Thoracic aorta (tissue), 2 donors: Measurements from ENCODE around the gene WDFY1. TPM values are rescaled to one million over a fixed set of nuclear protein-coding genes. Genes with fewer than 3 reads are reported as not detected.

ENCODE experiments used
- ATAC-seq: fragments of 150-250 bp; one replicate; pipeline ENCODE4 v1.8.0; 2017; ENCODE audit warnings: low read depth; ENCODE audit not compliant: insufficient number of reproducible peaks, low FRiP score
- DNase-seq: peaks from one replicate; pipeline ENCODE4 v3.0.0-alpha.2; 2020; ENCODE audit warnings: low spot score
- H3K27ac ChIP-seq, 2 donors: fragments of 200-600 bp; sonication (generic); 1 replicate in 1 of 2; 2 replicates in 1 of 2; pipeline ENCODE4 v1.5.1; 2016; ENCODE audit warnings: mild to moderate bottlenecking in 2 of 2, moderate library complexity in 2 of 2
- H3K27me3 ChIP-seq: fragments of 200-600 bp; sonication (generic); replicated peaks from 2 replicates; pipeline ENCODE4 v1.6.0; 2016; ENCODE audit warnings: mild to moderate bottlenecking; ENCODE audit not compliant: insufficient read depth
- H3K36me3 ChIP-seq: fragments of 200-600 bp; sonication (generic); one replicate; pipeline ENCODE4 v1.5.1; 2016
- H3K4me1 ChIP-seq, 2 donors: fragments of 200-600 bp; sonication (generic); 1 replicate in 1 of 2; 2 replicates in 1 of 2; pipeline versions ENCODE4 v1.5.1 to v1.6.0; 2016; ENCODE audit warnings: low read depth in 2 of 2, mild to moderate bottlenecking in 1 of 2; ENCODE audit not compliant: control insufficient read depth in 1 of 2
- H3K4me3 ChIP-seq: fragments of 200-600 bp; sonication (generic); 2 replicates; pipeline ENCODE4 v1.5.1; 2016; ENCODE audit warnings: mild to moderate bottlenecking
- H3K9me3 ChIP-seq: fragments of 200-600 bp; sonication (generic); 2 replicates; pipeline ENCODE4 v1.5.1; 2016
- CTCF ChIP-seq: fragments of 200-600 bp; sonication (generic); IDR thresholded peaks from one replicate; pipeline ENCODE4 v1.5.1; 2019; ENCODE audit warnings: antibody characterized with exemption
- total RNA-seq, 2 donors: library from RNA; depleted of rRNA; stranded (reverse); fragments of >200 nt; gene quantifications; one replicate each; pipeline versions ENCODE4 v1.1.0 to v1.2.3, GENCODE V29; 2016

WDFY1 gene
- total RNA-seq, 2 donors from 2014 or later: 51.4 to 64.0 TPM

GRCh38 chr2:223930103-223930976 lies 14.8 kb downstream of the WDFY1 start:
- DNase-seq: no peak
- H3K4me1 ChIP-seq: peaks cover 36 to 50% of the 10 kb centered on the region in 2 donors
- H3K4me3 ChIP-seq: no peak overlapping the region
- no peaks in the 10 kb centered on the region for H3K27me3 ChIP-seq
- TF ChIP-seq CTCF: no peak
- ATAC-seq: no peak
- no peaks in the 10 kb centered on the region for H3K36me3 ChIP-seq
- peaks cover 9% of the 10 kb centered on the region for H3K9me3 ChIP-seq
- H3K27ac ChIP-seq: peak overlapping the region in 1 of 2 donors; percentile 11

DNA sequence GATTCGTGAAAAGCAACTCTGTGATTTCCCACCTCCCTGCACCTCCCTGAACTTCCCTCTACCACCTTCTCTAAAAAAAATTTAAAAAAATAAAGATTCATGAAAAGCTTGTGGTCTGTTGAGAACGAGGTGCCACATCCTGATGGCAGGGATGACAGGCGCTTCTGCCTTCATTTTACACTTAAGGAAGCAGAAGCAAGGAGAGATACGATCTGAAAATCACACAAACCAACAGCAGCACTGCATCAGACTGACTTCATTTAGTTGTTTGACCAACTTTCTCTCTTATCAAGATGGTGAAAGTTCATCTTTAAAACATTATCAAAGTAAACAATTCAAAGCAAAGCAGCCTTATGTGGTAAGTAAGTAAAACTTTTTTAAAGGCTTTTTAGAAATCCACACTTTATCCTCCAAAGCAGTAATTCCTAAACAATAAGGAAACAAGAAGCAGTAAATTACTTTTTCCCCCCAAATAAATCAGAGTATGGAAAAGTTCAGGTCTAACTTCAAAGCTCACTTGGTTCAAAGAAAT lies 15.5 kb downstream of the WDFY1 start:
- H3K4me1 ChIP-seq: peaks cover 31 to 43% of the 10 kb centered on the region in 2 donors
- TF ChIP-seq CTCF: no peak
- ATAC-seq (no peak), DNase-seq (no peak)
- no peak overlapping the region for H3K4me3 ChIP-seq
- H3K27me3 ChIP-seq: no peaks in the 10 kb centered on the region
- no peak overlapping the region for H3K27ac ChIP-seq
- H3K36me3 ChIP-seq: no peaks in the 10 kb centered on the region
- peaks cover 9% of the 10 kb centered on the region for H3K9me3 ChIP-seq

GRCh38 chr2:223928113-223929006 lies 16.8 kb downstream of the WDFY1 start:
- Histone ChIP-seq H3K4me1 (peaks cover 22 to 39% of the 10 kb centered on the region in 2 donors), H3K4me3 (no peak overlapping the region), H3K27me3 (no peaks in the 10 kb centered on the region), H3K9me3 (peaks cover 9% of the 10 kb centered on the region), H3K27ac (no peak overlapping the region), H3K36me3 (no peaks in the 10 kb centered on the region)
- ATAC-seq (no peak), DNase-seq (no peak)
- no peak for TF ChIP-seq CTCF

- peaks cover 9% of the 10 kb centered on the region for H3K9me3 ChIP-seq
- ATAC-seq (no peak), DNase-seq (no peak)
- H3K4me1 ChIP-seq: peaks cover 12 to 17% of the 10 kb centered on the region in 2 donors
- H3K27ac ChIP-seq: no peak overlapping the region
- TF ChIP-seq CTCF: no peak
- no peaks in the 10 kb centered on the region for H3K36me3 ChIP-seq
- H3K27me3 ChIP-seq: no peaks in the 10 kb centered on the region
- H3K4me3 ChIP-seq: no peak overlapping the region
These were observed 20.0 kb downstream of the WDFY1 start for GRCh38 chr2:223925106-223925505.

DNA sequence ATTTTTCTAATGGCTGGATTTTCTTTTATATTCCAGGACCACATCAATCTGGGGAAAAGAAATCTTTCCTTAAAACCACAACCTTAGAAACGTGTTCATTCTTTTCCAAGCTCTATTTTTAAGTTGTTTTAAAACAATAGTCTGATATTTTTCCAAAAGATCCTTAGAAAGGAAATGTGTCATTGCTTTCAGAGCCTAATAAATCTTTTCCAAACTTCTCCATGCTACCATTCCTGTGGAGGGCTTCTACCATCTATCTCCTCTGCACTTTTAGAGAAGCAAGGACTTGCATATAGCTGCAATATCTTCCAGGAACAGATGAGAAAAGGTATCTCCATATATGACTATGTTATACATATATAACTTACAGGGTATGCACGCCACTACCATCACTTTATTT lies 21.2 kb downstream of the WDFY1 start:
- H3K9me3 ChIP-seq: peaks cover 9% of the 10 kb centered on the region
- ATAC-seq (no peak), DNase-seq (no peak)
- H3K4me3 ChIP-seq: no peak overlapping the region
- H3K27ac ChIP-seq: no peak overlapping the region
- no peak for TF ChIP-seq CTCF
- peaks cover 10 to 21% of the 10 kb centered on the region in 2 donors for H3K4me1 ChIP-seq
- no peaks in the 10 kb centered on the region for H3K27me3 ChIP-seq
- no peaks in the 10 kb centered on the region for H3K36me3 ChIP-seq
